HG03175 (cell line): ENCODE measurements around the gene KRT79.
"Not testable (repeated sequence)": the region's sequence is repeated elsewhere in the genome, so short reads cannot be mapped to it uniquely, and the experiment has no call there.

ENCODE experiments used
- ATAC-seq: cut with Tn5 transposase; IDR thresholded peaks from one replicate; pipeline ENCODE4 v1.9.1; 2021; ENCODE audit warnings: mild to moderate bottlenecking, moderate library complexity; ENCODE audit not compliant: unreplicated experiment

Gene KRT79

GRCh38 chr12:52833922-52834726 lies at the start of gene KRT79:
KRT79 (minus strand) TSS chr12:52834311; CDS start chr12:52834260, 51 bp downstream.
- ATAC-seq: no peak

GRCh38 chr12:52880499-52880898 lies 46.4 kb upstream of the KRT79 start:
- not testable (repeated sequence) for ATAC-seq

- no peak for ATAC-seq
These were observed 45.6 kb upstream of the KRT79 start for GRCh38 chr12:52879394-52880351.

- no peak for ATAC-seq
These were observed 44.6 kb upstream of the KRT79 start for GRCh38 chr12:52878507-52879393.

- no peak for ATAC-seq
These were observed 43.1 kb upstream of the KRT79 start for GRCh38 chr12:52877242-52877641.

- ATAC-seq: no peak
These were observed 42.3 kb upstream of the KRT79 start for GRCh38 chr12:52876372-52876771.

- ATAC-seq: no peak
These were observed 40.7 kb upstream of the KRT79 start for GRCh38 chr12:52874573-52875435.

GRCh38 chr12:52873832-52874572 lies 39.9 kb upstream of the KRT79 start:
- no peak for ATAC-seq

- no peak for ATAC-seq
These were observed 39.4 kb upstream of the KRT79 start for GRCh38 chr12:52873513-52873831.

GRCh38 chr12:52872644-52873389 lies 38.7 kb upstream of the KRT79 start:
- ATAC-seq: no peak

GRCh38 chr12:52871291-52872039 lies 37.4 kb upstream of the KRT79 start:
- no peak for ATAC-seq

- peak; percentile 75 for ATAC-seq
These were observed 36.5 kb upstream of the KRT79 start for GRCh38 chr12:52870361-52871290.

GRCh38 chr12:52867642-52868041 lies 33.5 kb upstream of the KRT79 start:
- no peak for ATAC-seq

- no peak for ATAC-seq
These were observed 33.0 kb upstream of the KRT79 start for GRCh38 chr12:52867152-52867551.

- ATAC-seq: no peak
These were observed 31.2 kb upstream of the KRT79 start for GRCh38 chr12:52865090-52865944.

GRCh38 chr12:52862023-52862422 lies 27.9 kb upstream of the KRT79 start:
- ATAC-seq: no peak
